GM19043 (cell line): ENCODE results near the gene EPHB2.

Experiments
- ATAC-seq: cut with Tn5 transposase; IDR thresholded peaks from one replicate; pipeline ENCODE4 v1.9.1; 2021; ENCODE audit warnings: low read depth; ENCODE audit not compliant: unreplicated experiment

Gene EPHB2

GRCh38 chr1:22721122-22721873, 10.7 kb downstream of the EPHB2 start:
- ATAC-seq: no peak

GRCh38 chr1:22722901-22723550, 12.4 kb downstream of the EPHB2 start:
- ATAC-seq: no peak

DNA sequence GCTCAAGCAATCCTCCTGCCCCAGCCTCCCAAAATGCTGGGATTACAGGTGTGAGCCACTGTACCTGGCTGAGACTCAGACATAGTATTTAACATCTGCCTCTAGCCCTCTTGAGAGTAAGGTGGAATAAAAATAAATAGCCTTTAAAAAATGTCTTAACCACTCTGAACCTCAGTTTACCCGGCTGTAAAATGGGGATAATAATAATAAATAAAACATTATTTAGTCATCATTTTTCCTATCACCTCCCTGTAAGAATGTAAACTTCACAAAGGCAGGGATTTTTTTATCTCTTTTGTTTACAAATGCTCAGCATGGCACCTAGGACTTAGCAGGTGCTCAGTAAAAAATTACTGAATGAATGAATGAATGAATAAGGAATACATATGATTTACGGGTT, 17.2 kb downstream of the EPHB2 start:
- no peak for ATAC-seq

DNA sequence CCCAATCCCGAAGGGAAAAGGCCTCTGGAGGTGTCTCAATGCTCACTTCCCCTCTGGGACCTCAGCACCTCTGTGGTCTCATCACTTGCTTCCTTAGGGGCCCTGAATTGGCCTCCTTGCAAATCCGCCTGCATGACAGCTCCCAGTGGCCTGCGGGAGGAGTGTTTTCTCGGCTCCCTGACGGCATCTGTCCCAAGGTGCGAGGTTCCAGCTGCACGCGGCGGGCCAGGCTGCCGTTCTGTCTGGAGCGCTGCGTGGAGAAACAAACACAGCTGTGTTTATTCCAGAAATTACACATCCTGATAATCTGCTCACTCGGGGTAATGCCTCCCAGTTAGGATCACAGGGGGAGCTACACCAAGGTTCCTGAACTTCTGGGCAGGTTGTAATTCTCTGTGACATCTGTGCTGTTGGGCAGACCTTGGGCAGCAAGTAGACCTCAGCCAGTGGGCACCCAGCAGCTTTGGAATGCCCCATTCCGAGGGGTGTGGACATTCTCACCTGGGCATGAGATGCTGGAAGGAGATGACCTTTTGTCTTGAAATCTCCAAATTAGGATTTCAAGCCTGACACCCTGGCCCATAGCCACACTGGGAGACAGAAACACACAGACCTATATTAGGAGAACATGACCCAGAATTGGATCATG, 18.2 kb downstream of the EPHB2 start:
- ATAC-seq: no peak

GRCh38 chr1:22729400-22729773, 18.7 kb downstream of the EPHB2 start:
- ATAC-seq: no peak

DNA sequence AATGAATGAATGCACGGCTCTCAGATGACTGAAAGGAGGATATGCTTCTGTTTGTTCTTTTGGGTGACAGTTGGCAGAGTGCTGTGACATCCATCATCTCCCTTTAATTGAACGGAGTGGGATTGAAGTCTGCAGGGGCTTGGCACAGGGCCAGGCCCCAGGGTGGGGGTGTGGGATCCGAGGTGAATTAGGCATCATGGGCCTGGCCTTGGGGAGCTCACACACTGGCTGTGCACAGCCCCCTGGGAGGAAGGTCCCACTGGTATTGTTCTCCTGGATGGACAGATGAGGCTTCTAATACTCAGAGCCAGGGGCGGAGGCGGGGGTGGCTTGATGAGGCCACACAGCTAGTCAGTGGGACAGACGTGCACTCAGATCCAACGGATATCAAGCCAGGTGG, 19.3 kb downstream of the EPHB2 start:
- no peak for ATAC-seq

- ATAC-seq: no peak
Measured at GRCh38 chr1:22731924-22732720, 21.5 kb downstream of the EPHB2 start.

- ATAC-seq: no peak
Measured at GRCh38 chr1:22733643-22734042, 23.0 kb downstream of the EPHB2 start.

- ATAC-seq: no peak
Measured at GRCh38 chr1:22736501-22737080, 26.0 kb downstream of the EPHB2 start.

DNA sequence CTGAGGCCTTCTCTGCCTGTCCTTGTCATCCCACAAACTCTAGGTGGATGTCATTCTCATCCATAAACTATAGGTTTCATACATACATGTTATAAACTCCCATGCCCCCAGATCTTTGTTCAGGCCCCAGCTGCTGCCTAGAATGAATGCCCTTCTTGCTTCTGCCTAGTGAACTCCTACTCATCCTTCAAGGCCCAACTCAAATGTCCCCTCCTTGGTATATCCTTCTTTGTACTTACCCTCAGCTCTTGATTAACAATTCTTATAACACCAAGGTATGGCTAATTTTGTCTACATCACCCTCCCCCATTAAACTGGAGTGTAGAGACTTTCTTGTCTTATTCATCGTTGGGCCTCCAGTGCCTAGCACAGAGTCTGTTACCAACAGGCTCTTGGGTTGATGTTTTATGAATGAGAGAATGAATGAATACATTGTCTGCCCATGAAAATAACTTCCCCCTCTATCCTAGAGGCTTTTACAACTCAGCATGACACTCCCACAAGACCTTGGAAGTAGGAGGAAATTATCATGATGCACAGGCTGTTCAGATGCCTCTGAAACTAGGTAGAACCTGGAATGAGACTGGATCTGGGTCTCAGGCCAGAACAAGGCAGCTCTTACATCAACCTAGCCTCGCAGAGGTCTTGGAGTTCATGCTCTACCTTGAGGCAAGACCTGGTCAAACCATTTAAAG, 26.9 kb downstream of the EPHB2 start:
- no peak for ATAC-seq

DNA sequence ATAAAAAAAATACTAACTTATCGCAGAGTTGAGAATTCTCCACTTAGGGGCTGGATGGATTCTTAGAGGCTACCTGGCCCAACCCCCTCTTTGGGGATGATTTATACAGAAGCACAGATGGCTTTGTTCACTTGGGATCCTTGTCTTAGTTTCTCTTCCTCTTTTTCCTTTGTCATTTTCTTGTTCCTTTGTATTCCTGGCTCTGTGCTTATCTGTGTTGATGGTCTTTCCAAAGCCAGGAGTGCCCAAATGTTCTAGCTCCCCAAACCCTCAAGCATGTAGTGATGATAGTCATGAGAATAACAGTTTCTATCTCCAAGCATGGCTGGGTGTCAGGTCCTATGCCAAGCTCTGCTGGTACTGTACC, 27.4 kb downstream of the EPHB2 start:
- no peak for ATAC-seq

GRCh38 chr1:22738522-22738921, 27.9 kb downstream of the EPHB2 start:
- ATAC-seq: no peak

DNA sequence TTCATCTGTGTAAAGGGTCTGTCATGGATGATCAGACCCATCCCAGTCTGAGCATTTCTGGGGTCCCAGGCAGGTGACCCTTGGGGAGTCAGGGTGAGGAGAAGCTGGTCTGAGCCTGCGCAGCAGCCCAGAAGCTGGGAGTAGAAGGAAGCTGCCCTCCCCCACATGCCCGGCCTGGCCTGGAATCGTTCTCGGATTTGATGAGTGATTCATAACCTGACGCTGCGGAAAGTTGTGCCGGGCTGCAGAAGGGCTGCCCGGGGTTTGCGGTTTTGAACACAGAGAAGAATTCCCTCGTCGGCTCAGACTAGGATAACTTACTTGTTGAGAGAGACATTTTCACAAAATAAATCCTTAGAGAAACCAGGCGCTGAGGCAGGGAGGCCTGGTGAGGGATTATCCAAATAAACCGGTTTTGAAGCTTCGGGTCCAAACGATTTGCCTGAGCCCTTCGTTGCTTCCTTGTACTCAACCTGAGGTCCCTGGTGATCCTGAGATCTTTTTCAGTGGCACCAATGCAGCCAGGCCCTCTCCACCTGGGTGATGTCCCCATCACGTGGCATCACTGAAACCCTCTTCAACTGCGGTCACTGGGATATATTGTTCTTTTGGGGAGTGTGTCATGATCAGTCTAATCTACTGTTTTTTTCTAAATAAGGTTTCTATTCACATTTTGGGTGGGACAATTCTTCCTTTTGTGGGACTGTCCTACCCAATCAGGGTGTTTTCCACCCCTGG, 29.2 kb downstream of the EPHB2 start:
- ATAC-seq: no peak

DNA sequence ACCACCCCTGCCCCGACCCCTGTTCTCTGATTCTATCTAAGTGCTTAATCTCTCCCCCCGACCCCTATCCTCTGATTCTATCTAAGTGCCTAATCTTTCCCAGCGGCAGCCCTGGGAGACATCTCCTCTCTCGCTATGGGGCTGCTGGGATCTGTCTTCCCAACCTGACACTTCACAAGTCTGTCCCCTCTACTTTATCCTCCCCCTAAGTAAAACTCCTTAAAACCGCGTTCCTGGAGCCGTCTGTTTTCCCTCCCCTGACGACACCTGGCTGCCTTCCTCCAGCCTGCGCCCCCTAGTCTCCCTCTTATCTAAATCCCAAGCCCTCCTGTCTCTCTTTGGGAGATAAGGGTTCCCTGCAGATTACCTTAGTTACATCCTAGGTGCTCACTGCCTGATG, 30.5 kb downstream of the EPHB2 start:
- no peak for ATAC-seq

GRCh38 chr1:22745669-22746585, 35.3 kb downstream of the EPHB2 start:
- ATAC-seq: no peak

DNA sequence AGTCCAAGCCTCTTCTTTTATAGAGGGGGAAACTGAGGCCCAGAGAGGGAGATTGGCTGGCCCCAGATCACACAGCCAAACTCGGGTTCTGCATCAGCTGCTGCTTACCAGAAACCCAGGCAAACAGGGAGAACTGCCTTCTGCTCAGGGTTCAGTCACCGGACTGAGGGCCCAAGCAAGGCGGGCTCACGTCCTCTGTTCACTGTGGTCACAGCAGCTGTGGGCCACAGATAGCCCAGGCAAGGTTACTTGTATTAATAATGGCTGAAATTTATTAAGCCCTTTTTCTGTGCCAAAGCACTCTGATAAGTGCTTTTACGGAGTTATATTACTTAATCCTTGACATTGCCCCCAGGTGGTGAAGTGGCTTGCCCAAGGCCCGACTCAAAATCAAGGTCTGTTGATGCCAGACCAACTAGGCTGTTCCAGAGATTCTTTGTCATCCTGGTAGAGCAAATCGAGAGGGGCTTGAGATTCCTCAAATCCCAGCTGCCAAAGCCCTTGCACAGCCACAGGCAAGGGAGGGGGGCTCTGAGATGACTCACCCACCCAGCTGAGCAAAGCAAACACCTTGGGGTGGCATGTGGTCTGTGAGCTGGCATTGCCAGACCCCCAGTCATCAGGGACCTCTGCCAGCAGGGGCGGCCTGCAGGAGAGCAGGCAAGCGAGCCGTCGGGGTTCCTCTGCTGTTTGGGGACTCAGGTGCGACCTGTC, 36.5 kb downstream of the EPHB2 start:
- no peak for ATAC-seq

GRCh38 chr1:22747735-22748073, 37.1 kb downstream of the EPHB2 start:
- ATAC-seq: no peak

DNA sequence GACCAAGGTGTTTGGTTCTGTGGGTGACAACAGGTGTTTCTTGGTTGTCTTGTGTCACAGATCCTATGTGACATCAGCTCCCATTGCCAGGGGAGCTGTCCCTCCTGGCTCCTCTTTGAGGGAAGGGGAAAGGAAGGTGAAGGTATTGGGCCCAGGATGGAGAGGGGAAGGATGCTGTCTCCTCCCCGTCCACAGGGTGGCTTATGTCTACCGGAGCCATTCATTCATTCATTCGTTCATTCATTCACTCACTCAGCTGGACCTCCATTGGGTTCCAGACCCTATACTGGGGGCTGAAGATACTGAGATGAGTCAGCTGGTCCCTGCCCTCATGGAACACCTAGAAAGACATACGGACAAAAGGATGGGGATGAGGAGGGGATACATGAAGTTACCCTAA, 38.9 kb downstream of the EPHB2 start:
- ATAC-seq: no peak
